Spleen (tissue), 7 donors: ENCODE results near the gene AK8.

Experiments
- POLR2A ChIP-seq, 3 donors: fragments of 450-650 bp; IDR thresholded peaks; one replicate each; pipeline ENCODE4 v1.5.1; 2017; ENCODE audit warnings: antibody characterized with exemption in 3 of 3, mild to moderate bottlenecking in 1 of 3
- TF ChIP-seq, protein P1 (sequence below), 11 experiments: fragments of 200-600 bp in 7 of 11; fragments of 450-650 bp in 4 of 11; sonication (generic) in 4 of 11; IDR thresholded peaks in 8 of 11; conservative IDR thresholded peaks in 3 of 11; 1 replicate in 7 of 11; 2 replicates in 4 of 11; pipeline versions ENCODE4 v1.4.0 to v1.8.0; 2016 to 2021; ENCODE audit warnings: antibody characterized with exemption in 11 of 11, inconsistent platforms in 4 of 11, mild to moderate bottlenecking in 1 of 11
- donor health status: DM: no; HTN: no; CAD: no; lungs with moderate emphysema.
- donor health status: DM: no; HTN: no; CAD: no.
- donor health status: DM: no; HTN: no; CAD: no.

DNA sequence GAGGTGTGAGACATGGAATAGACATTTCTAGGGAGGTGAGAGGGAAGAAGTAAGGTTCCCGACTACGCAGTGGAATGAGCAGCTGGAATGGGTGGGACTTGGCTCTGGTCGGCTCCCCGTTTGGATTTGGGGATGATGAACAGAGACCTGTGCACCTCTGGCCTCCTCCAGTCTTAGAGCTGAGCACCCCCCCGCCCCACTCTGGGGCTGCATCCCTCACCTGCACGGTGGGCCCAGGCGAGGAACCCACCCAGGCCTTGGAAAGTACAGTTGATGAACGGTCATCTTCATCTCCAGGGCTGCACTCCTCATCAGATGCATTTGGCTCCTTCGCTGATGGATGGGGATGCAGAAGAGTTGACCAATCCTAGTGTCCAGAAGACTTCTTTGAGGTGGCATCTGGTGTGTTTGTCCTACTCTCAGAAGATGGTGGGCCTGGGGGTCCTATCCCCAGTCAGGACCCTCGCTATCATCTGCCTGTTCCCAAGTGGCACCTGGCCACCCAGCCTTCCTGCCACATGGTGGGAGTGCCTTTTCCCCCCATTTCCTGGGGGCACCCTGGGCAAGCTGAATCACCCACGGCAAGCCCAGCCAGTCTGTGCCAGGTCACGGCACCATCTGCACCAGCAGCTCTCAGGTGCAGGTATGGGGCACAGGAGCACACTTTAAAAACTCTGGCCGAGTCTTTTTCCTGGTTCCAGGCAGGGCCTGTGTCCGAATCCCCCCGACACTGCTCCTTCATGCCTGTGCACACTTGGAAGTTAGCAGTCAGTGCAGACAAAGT, 137.4 kb downstream of the AK8 start:
- TF ChIP-seq, protein P1, sequence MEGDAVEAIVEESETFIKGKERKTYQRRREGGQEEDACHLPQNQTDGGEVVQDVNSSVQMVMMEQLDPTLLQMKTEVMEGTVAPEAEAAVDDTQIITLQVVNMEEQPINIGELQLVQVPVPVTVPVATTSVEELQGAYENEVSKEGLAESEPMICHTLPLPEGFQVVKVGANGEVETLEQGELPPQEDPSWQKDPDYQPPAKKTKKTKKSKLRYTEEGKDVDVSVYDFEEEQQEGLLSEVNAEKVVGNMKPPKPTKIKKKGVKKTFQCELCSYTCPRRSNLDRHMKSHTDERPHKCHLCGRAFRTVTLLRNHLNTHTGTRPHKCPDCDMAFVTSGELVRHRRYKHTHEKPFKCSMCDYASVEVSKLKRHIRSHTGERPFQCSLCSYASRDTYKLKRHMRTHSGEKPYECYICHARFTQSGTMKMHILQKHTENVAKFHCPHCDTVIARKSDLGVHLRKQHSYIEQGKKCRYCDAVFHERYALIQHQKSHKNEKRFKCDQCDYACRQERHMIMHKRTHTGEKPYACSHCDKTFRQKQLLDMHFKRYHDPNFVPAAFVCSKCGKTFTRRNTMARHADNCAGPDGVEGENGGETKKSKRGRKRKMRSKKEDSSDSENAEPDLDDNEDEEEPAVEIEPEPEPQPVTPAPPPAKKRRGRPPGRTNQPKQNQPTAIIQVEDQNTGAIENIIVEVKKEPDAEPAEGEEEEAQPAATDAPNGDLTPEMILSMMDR (IDR thresholded peaks at IDR 0.05 in 8 of 11, conservative IDR thresholded peaks at IDR 0.05 in 3 of 11): no peak
- no peak for TF ChIP-seq POLR2A (IDR thresholded peaks at IDR 0.05)
